DOHH2 (cell line): Measurements from ENCODE around the gene MED13L.

Experiments used
- H3F3A ChIP-seq: fragments of 200-600 bp; sonication (generic), shearing (Covaris generic); 2 replicates; pipeline ENCODE4 v1.6.0; 2016; ENCODE audit warnings: antibody characterized with exemption, mild to moderate bottlenecking; ENCODE audit not compliant: control insufficient read depth, insufficient read depth
- H3K27ac ChIP-seq: fragments of 200-600 bp; sonication (generic); 2 replicates; pipeline ENCODE4 v1.5.1; 2014; ENCODE audit warnings: low read depth, mild to moderate bottlenecking, low read length, moderate library complexity
- H3K27me3 ChIP-seq: fragments of 200-600 bp; sonication (generic); 2 replicates; pipeline ENCODE4 v1.6.1; 2014; ENCODE audit warnings: mild to moderate bottlenecking, low read length, mixed read lengths; ENCODE audit not compliant: control insufficient read depth
- H3K36me3 ChIP-seq: fragments of 200-600 bp; sonication (generic); 2 replicates; pipeline ENCODE4 v1.6.1; 2014; ENCODE audit warnings: mild to moderate bottlenecking, low read length, moderate library complexity, mixed read lengths; ENCODE audit not compliant: control insufficient read depth
- H3K4me1 ChIP-seq: fragments of 200-600 bp; sonication (generic); 2 replicates; pipeline ENCODE4 v1.6.1; 2014; ENCODE audit warnings: mild to moderate bottlenecking, low read length, mixed read lengths; ENCODE audit not compliant: control insufficient read depth
- H3K4me2 ChIP-seq: fragments of 200-600 bp; sonication (generic); 2 replicates; pipeline ENCODE4 v1.6.0; 2014; ENCODE audit warnings: mild to moderate bottlenecking, low read length, moderate library complexity
- H3K4me3 ChIP-seq: fragments of 200-600 bp; sonication (generic); 2 replicates; pipeline ENCODE4 v1.5.1; 2014; ENCODE audit warnings: mild to moderate bottlenecking, low read length, mixed read lengths
- H3K79me2 ChIP-seq: fragments of 200-600 bp; sonication (generic); 2 replicates; pipeline ENCODE4 v1.6.1; 2014; ENCODE audit warnings: mild to moderate bottlenecking, low read length, mixed read lengths; ENCODE audit not compliant: control insufficient read depth
- H3K9me2 ChIP-seq: fragments of 200-600 bp; sonication (generic); replicated peaks from 2 replicates; pipeline ENCODE4 v1.6.1; 2014; ENCODE audit warnings: mild to moderate bottlenecking, low read length, mixed read lengths; ENCODE audit not compliant: control insufficient read depth
- H3K9me3 ChIP-seq: fragments of 200-600 bp; sonication (generic); 2 replicates; pipeline ENCODE4 v1.6.1; 2014; ENCODE audit warnings: antibody characterized with exemption, low read length, mixed read lengths; ENCODE audit not compliant: control insufficient read depth, insufficient read depth
- H4K20me1 ChIP-seq: fragments of 200-600 bp; sonication (generic); 2 replicates; pipeline ENCODE4 v1.6.0; 2014; ENCODE audit warnings: low read depth, mild to moderate bottlenecking, antibody characterized with exemption, low read length, moderate library complexity; ENCODE audit not compliant: control insufficient read depth, insufficient read depth
- EZH2phosphoT487 ChIP-seq: fragments of 200-600 bp; sonication (generic); IDR thresholded peaks from 2 replicates; pipeline ENCODE4 v1.6.1; 2017; ENCODE audit warnings: borderline replicate concordance, mild to moderate bottlenecking, antibody characterized with exemption, low read length, moderate library complexity, mixed read lengths
- TF ChIP-seq, protein P1 (sequence below): fragments of 200-600 bp; sonication (generic); IDR thresholded peaks from one replicate; pipeline ENCODE4 v1.5.1; 2014; ENCODE audit warnings: antibody characterized with exemption, mild to moderate bottlenecking, low read depth, low read length; ENCODE audit not compliant: poor library complexity, severe bottlenecking

MED13L gene

DNA sequence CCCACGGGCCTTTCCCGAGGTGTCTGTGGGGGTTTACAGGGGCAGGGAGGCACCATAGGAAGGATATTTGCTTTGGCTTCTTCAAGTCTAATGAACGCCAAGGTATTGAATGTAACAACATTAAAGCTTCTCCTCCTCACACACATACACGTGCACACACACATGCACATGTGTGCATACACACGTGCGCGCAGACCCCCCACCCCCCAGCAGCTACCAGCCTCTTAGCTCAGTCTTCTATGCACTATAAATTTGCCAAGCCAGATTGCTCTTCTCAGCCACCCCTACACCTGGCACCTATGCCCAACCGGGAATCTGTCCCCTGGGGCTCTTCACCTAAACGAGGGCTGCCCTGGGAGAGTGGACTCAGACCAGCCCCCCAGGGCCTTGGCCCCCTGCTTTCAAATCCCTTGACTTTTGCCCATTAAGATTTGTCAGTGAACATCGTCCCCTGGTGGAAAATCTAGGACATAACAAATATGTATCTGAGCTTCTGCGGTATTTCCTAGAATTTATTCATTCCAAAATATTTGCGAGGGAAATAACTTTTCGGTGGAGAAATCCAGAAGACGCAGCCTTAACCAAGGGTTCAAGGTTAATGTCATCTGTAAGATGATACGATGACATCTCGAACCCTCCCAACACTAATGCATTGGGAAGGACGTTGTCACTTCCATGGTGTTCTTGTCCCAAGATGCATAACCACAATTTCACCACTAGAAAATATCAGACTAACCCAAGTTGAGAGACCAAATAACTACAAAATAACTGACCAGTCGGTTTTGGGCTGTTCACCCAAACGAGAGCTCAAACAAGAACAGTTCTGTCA, 330.4 kb downstream of the MED13L start:
- no peaks in the 10 kb centered on the region for H3K4me1 ChIP-seq
- no peaks in the 10 kb centered on the region for H3K36me3 ChIP-seq
- no peak overlapping the region for H3K4me3 ChIP-seq
- no peaks in the 10 kb centered on the region for H3F3A ChIP-seq
- H3K27me3 ChIP-seq: no peaks in the 10 kb centered on the region
- no peaks in the 10 kb centered on the region for H4K20me1 ChIP-seq
- TF ChIP-seq, protein P1, sequence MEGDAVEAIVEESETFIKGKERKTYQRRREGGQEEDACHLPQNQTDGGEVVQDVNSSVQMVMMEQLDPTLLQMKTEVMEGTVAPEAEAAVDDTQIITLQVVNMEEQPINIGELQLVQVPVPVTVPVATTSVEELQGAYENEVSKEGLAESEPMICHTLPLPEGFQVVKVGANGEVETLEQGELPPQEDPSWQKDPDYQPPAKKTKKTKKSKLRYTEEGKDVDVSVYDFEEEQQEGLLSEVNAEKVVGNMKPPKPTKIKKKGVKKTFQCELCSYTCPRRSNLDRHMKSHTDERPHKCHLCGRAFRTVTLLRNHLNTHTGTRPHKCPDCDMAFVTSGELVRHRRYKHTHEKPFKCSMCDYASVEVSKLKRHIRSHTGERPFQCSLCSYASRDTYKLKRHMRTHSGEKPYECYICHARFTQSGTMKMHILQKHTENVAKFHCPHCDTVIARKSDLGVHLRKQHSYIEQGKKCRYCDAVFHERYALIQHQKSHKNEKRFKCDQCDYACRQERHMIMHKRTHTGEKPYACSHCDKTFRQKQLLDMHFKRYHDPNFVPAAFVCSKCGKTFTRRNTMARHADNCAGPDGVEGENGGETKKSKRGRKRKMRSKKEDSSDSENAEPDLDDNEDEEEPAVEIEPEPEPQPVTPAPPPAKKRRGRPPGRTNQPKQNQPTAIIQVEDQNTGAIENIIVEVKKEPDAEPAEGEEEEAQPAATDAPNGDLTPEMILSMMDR: peak; percentile 63
- TF ChIP-seq EZH2phosphoT487: no peak
- no peaks in the 10 kb centered on the region for H3K9me3 ChIP-seq
- H3K79me2 ChIP-seq: no peaks in the 10 kb centered on the region
- no peaks in the 10 kb centered on the region for H3K9me2 ChIP-seq
- H3K27ac ChIP-seq: no peak overlapping the region
- H3K4me2 ChIP-seq: no peak overlapping the region

DNA sequence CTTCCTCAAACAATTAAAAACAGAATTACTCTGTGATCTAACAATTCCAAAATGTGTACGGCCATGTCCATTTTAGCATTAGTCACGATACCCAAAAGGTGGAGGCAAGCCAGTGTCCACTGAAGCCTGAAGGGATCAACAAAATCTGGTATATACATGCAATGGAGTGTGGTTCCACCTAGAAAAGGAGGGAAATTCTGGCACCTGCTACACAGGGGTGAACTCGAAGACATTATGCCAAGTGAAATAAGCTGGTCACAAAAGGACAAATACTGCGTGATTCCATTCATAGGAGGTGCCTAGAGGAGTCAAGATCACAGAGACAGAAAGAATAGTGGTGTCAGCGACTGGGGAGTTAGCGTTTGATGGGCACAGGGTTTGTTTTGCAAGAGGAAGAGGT, 331.4 kb downstream of the MED13L start:
- H3K9me3 ChIP-seq: no peaks in the 10 kb centered on the region
- no peaks in the 10 kb centered on the region for H3K79me2 ChIP-seq

DNA sequence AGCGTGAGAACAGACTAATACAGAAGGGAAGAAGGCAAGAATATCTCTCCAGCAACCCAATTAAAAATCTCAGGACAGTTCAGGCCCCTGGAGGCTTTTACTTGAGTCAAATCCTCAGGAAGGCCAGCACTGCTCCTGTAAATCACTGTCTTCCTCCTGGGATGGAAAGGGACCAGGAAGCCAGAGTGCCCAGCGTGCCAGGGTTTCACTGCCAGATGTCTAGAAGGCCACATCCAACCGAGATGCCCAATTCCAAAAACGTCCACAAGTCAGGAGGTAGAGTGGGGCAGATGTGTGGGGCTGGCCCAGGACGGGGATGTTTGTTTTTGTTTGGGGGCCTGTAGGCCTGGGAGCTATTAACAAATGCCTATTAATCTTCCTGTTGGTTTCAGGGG, 332.0 kb downstream of the MED13L start:
- no peak for TF ChIP-seq EZH2phosphoT487
- TF ChIP-seq, protein P1: no peak

More for the DNA sequence above, 331.4 kb downstream of the MED13L start:
- H3K27ac ChIP-seq: no peak overlapping the region
- no peak for TF ChIP-seq EZH2phosphoT487
- TF ChIP-seq, protein P1: no peak
- H4K20me1 ChIP-seq: no peaks in the 10 kb centered on the region
- no peaks in the 10 kb centered on the region for H3K9me2 ChIP-seq
- no peaks in the 10 kb centered on the region for H3F3A ChIP-seq
- no peaks in the 10 kb centered on the region for H3K36me3 ChIP-seq
- H3K27me3 ChIP-seq: no peaks in the 10 kb centered on the region
- H3K4me2 ChIP-seq: no peak overlapping the region
- H3K4me3 ChIP-seq: no peak overlapping the region
- H3K4me1 ChIP-seq: no peaks in the 10 kb centered on the region

More for the DNA sequence above, 332.0 kb downstream of the MED13L start:
- Histone ChIP-seq H3K9me2 (no peaks in the 10 kb centered on the region), H3K4me2 (no peak overlapping the region), H3K4me1 (no peaks in the 10 kb centered on the region), H3F3A (no peaks in the 10 kb centered on the region), H3K79me2 (no peaks in the 10 kb centered on the region), H3K4me3 (no peak overlapping the region), H4K20me1 (no peaks in the 10 kb centered on the region), H3K36me3 (no peaks in the 10 kb centered on the region), H3K9me3 (no peaks in the 10 kb centered on the region), H3K27ac (no peak overlapping the region), H3K27me3 (no peaks in the 10 kb centered on the region)
